Glomerular endothelial cell (primary cell): ENCODE measurements around the gene ARID5B. TPM values are rescaled to one million over a fixed set of nuclear protein-coding genes. Genes with fewer than 3 reads are reported as not detected.

Experiments used
- DNase-seq: peaks from one replicate; pipeline ENCODE4 v3.0.0-alpha.2; 2011; ENCODE audit warnings: low read depth, low spot score; ENCODE audit errors: extremely low read depth
- total RNA-seq: library from RNA; depleted of rRNA; stranded (reverse); fragments of >200 nt; gene quantifications from 2 replicates; pipeline ENCODE4 v1.2.3, GENCODE V29; 2015

ARID5B gene
- total RNA-seq, 1 donor from 2014 or later = 9.9 TPM

DNA sequence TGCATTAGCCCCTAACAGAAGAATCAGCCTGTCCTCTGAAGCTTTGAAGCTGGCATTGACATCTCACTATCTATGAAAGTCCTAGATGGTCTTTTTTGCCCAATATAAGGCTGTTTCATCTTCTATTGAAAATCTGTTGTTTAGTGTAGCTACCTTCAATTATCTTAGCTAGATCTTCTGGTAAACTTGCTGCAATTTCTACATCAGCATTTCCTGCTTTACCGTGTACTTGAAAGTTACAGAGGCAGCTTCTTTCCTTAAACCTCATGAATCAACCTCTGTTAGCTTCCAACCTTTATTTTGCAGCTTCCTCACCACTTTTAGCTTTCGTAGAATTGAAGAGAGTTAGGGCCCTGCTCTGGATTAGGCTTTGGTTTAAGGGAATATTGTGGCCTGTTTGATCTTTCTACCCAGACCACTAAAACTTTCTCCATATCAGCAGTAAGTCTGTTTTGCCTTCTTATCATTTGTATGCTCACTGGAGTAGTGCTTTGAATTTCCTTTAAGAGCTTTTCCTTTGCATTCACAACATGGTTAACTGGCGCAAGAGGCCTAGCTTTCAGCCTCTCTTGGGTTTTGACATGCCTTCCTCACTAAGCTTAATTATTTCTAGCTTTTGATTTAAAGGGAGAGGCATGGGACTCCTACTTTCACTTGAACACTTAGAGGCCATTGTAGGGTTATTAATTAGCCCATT lies 32.5 kb downstream of the ARID5B start:
- no peak for DNase-seq

DNA sequence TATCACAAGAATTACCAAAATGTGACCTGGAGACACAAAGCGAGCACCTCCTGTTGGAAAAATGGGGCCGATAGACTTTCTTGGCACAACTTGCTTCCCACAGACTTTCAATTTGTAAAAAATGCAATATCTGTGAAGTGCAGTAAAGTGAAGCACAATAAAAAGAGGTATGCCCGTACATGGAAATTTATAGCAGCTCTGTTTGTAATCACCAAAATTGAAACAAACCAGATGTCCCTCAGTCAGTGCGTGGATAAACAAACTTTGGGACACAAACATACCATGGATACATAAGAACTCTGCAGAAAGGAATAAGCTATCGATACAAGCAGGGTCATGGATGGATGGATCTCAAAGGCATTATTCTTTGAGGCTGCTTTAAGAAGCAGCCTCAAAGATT lies 33.6 kb downstream of the ARID5B start:
- DNase-seq = no peak

DNA sequence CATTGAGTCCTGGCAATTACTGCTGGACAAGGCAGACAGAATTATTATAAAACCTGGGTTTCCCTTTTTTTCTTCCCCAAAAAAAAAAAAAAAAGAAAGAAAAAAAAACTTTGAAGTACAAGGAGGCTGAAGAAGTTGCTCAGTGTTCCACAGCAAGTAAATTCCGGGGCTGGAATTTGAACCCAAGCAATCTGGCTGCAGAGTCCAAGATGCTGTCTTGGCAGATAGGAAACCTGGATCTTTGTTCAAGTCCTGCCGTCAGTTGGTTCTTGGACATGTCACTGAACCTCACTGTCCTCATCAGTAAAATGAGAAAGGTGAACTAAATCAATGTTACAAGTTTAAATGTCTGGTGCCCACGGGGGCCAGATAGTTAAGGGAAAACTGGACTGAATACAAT lies 35.3 kb downstream of the ARID5B start:
- no peak for DNase-seq

DNA sequence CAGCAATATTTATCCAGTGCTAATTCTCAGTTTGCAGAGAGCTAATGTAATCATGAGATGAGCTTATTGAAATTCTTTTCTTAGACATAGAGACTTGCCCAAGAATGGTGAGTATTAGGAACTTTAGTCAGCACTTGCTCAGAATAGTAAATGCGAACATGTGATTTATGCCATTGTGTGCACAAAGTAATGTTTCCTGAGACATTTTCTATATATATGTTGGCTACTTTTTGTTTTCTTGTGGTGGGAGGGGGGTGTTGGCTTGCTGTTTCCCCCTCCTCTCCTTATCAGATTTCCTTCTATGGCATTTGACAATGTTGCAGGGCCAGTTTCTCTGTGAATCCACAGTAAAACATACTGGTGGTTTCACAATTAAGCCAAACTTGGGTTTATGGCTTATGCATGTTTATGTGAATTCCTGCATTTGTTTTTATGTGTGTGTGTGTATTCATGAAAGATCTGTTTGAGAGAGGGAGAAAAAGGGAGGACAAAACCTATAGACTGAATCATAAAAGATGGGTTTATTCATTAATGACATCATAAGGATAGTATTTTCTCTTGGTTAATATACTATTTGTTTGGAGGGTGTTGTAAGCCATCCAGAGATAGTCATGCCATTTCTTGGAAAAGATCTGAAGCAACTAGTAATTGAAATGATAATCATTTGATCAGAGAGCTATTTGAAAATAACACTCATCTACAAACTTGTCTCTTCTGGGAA lies 36.3 kb downstream of the ARID5B start:
- no peak for DNase-seq

DNA sequence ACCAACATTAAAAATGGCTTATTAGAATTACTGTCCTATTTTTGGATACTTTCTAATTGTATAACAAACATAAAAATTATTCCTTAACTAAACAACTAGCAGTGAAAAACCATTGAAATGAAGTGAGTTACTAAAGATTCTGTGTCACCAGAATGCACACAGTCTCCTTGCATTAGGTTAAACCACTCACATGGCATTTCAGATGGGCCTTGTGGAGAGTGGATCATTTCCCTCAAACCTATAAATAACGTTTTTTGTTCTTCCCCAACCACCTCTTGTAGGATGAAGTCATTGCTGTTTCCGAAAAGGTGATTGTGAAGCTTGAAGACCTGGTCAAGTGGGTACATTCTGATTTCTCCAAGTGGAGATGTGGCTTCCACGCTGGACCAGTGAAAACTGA lies 38.4 kb downstream of the ARID5B start:
- no peak for DNase-seq

DNA sequence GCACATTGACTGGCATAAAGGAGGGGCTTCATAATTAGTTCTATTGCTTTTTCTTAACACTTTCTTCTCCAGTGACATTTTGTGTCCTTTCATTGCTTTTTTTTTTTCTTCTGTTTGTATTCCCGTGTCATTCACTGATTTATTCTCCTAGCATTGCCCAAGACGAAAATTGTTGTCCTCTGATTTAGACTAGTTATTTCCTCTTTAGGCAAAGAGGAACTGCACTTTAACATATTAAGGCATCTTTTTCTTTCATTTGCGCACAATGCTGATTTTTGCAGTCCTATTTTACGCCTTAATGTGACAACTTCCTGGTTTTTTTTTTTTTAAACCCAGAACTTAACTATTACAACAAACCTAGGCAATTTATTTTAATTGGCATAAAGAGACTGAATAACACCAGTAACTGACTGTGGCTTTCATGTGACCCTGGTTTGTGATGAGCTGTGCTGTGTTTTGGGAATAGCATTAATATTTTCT lies 39.7 kb downstream of the ARID5B start:
- no peak for DNase-seq

DNA sequence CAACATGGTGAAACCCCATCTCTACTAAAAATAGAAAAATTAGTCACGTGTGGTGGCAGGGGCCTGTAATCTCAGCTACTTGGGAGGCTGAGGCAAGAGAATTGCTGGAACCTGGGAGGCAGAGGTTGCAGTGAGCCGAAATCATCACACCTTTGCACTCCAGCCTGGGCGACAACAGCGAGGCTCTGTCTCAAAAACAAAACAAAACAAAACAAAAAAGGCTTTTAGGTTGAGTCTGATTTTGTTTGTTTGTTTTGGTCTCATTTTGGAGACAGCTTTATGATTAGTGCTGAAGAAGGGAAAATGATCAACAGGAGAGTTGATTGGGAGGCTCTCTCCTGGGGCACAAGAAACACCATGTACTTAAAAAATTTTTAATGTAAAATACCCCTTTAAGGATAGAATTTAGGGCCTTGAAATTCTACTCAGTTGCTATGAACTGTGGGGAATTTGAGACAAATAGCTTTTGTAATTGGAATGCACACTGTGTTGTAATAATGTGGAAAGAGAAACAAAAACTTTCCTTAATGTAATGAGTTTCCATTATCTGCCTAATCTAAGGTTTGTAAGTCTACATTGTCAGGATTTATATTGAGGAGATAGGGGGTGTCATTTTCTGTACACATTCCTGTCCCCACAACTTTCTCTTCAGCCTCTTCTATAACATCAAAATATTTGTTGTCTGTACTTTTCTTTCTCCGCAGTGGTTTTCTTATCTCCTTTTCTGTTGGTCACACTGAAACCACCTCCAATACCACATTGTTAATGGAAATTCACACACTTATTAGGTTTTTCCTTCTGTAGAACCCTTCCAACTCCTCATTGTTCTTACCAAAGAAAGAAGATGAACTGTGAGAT lies 41.3 kb downstream of the ARID5B start:
- DNase-seq = no peak

DNA sequence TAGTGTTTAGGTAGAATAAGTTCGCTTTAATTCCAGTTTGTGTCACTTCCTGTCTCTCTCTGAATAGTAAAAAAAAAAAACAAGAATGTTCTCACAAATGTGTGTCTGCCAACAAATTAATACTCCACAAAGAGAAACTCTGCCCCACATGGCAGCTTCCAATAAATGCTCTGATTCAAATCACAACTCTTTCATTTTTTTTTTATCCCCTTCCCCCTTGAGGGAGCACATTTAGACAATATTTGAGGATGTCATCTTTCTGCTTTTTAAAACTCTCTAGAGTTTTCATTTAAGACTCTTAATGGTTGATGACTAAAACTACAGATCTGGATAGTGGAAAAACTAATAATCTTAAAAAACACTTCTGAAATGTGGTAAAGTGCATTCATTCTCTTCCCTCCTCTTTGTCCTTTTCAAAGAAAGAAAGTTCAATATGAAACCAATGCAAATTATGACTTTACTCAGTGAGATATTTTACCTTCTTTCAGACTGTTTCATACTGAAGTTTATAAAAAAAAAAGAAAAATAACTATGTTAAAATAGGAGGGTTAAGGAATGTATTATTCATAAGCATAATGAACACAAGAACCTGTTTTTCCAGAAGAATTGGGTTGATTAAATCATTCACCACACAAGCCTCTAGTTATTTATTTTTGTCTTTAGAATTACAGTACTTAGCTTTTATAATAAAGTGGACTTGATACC lies 42.3 kb downstream of the ARID5B start:
- no peak for DNase-seq

DNA sequence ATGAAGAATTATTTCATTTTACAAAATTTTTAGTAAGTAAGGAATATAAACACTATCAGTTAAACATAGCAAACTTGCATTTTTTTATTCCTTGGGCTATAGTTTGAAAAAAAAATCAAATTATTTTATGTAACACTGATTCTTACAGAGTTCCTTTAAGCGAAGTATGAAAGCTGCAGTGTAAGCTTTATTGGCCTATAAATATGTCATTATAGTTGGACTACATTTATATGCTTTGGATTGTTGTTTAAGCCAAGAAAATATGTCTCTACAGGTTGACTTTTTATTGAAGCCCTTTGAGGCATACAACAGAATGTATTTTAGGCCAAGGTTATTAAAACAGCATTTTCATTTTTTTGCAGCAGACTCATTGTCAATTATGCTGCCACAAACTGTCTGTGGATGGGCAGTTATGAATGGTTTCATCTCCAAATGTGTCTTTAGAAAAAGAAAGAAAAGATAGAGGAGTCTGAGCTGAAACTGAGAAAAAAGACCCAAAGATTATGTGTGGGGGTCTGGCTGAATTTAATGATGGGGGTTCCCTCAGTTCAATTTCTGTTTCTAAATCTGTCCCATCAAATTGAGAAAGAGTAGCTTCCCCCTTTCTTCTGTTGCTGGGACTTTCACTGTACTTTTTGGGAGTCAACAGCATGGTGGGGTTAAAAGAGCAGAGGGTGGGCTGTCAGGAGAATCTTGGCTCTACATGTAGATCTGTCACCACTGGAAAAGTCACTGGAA lies 43.1 kb downstream of the ARID5B start:
- no peak for DNase-seq

DNA sequence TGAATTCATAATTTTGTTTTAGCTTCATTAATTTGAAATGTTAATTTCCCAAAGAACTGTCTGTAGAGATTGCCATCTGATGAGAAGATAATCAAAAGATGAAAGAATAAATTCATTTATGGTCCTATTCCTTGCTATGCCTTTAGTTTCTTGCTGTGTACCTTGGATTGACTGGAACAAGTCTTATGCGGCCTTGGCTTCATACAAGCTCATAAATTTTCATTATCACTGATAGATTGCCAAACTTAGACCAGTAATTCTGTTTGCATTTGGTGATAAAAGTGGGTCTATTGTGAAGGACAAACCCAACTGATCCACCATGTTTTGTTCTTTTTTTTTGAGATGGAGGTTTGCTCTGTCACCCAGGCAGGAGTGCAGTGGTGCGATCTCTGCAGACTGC lies 48.2 kb downstream of the ARID5B start:
- DNase-seq = no peak

DNA sequence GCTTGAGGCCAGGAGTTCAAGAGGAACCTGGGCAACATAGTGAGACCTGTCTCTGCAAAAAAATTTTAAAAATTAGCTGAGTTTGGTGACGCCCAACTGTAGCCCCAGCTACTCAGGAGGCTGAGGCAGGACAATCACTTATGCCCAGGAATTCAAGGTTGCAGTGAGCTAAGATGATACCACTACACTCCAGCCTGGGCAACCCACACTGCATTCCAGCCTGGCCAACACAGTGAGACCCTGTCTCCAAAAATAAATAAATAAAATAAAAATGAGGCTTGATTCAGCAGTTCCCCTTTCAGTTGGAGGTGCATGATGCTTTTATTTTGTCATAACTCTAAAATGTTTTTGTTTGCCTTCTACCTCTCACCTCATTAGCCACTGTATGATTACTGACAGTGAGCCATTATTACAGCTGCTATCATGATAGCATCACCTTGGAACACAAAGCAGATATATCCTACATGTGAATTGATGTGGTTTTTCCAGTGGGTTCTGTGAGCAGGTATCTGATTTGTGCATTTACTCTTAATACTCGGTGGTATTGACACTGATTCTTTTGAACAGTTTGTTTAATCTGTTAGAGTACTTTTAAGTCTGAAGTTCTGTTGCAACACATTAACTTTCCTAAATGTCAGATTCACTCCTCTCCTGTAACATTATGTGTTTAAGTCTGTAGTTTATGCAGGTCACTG lies 49.1 kb downstream of the ARID5B start:
- DNase-seq = no peak

DNA sequence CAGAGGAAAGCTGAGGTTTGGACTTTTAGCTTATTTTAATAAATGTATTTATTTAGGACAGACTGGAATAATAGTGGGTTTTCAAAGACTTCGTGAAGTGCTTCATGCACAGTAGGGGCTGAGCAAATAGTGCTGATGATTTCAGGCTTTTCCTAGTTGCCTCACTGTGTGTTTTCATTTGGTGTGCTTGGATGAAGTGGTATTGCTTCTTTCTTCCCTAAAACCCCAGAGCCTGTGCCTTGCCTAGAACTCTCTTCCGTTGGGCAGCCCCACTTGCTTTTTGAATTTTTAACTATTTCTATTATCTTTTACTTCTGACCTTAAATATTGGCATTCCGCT lies 49.6 kb downstream of the ARID5B start:
- no peak for DNase-seq

DNA sequence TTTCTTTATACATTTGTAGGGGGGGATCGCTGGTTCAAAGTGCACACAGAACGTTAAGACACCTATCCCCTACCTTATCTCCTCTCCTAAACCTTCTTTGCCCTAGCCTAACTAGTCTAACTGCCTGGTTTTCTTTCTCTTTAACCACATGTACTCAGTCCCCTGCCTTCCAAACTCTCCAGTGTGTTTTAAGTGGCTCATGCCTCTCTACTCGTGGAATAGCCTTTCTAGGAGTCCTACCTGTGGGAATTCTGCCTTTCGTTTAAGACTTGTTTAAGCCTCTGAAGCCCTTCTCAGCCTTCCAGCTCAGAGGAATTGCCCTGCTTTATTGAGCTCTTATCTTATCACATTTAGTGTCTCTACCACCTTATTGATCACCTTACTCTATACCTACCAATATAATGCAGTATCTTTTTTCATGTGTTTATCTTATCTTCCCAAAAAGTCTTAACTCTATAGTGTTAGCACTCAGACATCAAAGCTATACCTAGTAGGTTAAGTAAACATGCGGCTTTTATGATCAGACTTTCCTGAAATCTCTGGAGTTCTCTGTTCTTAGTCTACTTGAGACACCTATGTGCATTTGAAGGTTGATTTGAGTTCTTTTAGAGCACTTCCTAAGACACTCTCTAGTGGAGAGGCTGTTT lies 50.7 kb downstream of the ARID5B start:
- DNase-seq = no peak

DNA sequence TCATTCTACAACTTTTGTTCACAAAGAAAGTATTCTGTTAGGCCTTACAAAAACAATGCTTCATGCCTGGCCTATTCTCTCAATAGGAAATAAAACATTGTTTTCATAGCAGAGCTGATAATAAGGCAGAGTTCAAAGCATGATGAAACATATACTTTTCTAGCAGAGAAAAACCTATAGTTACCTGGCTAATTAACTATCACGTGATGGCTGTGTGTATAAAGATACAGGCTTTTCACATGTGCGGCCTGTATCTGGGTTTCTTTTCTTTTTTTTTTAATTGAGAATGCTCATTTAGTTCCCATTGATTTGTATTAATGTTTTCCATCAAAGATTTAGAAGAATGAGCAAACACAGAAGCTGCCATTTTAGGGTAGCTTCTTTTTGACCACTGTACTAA lies 51.7 kb downstream of the ARID5B start:
- DNase-seq = no peak

DNA sequence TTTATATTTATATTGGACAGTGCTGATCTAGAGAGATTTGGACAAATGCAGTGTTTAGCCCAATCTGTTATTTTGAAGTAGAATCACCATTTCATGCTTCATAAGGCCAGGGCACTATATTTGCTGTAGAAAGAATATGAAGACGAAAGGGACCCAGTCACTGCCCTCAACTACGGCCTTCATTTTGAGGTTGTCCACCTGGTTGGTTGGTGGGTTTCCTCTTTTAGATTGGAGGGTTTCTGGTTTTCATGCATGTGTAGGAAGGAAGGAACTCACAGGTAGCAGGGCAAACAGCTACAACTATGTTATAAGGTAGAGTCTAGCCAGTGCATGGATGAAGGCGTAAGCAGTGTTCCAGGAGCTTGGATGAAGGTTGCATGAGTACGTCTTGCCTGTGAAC lies 56.3 kb downstream of the ARID5B start:
- no peak for DNase-seq

DNA sequence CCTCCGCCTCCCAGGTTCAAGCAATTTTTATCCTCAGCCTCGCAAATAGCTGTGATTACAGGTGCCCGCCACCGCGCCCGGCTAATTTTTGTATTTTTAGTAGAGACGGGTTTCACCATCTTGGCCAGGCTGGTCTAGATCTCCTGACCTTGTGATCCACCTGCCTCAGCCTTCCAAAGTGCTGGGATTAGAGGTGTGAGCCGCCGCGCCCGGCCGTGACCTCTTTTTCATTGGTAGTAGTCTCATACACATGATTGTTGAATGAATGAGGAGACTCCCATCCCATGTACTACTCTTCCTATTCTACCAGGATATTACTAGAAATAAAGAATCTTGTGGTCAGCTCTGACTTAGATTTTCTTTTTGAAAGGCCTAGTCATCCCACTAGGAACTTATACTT lies 56.8 kb downstream of the ARID5B start:
- no peak for DNase-seq

DNA sequence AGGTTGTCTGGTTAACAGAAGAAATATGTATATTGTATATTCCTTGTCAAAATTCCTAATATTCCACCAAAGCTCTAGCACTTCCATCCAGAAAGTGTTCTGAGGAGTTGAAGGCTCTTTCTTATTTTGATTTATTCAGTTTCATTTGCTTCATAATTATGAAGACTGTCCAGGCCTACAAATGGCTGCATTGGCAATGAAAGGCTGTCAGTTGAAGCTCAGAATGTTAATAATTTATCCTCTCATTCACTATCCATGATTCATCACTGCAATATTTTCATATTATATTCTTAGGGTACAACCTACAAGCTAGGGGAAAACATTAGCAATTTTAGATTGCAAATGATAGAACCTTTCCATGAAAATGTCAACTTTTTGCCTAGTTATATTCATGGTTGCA lies 57.3 kb downstream of the ARID5B start:
- no peak for DNase-seq

DNA sequence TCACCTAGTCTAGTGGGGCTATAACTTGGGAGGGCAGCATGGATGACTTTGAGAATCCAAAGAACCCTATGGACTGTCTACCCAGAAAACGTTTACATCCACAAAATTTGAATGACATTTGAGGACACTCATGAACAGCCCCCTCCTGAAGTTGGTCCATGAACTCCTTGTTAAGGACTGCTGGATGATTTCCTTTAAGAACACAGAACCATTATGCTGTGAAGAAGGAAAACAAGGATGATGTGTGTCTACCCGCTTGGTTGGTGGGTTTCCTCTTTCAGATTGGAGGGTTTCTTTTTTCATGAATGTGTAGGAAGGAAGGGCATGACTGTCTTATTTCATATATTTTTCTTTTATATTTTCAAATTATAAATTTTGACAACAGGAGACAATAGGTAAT lies 58.3 kb downstream of the ARID5B start:
- DNase-seq = no peak

DNA sequence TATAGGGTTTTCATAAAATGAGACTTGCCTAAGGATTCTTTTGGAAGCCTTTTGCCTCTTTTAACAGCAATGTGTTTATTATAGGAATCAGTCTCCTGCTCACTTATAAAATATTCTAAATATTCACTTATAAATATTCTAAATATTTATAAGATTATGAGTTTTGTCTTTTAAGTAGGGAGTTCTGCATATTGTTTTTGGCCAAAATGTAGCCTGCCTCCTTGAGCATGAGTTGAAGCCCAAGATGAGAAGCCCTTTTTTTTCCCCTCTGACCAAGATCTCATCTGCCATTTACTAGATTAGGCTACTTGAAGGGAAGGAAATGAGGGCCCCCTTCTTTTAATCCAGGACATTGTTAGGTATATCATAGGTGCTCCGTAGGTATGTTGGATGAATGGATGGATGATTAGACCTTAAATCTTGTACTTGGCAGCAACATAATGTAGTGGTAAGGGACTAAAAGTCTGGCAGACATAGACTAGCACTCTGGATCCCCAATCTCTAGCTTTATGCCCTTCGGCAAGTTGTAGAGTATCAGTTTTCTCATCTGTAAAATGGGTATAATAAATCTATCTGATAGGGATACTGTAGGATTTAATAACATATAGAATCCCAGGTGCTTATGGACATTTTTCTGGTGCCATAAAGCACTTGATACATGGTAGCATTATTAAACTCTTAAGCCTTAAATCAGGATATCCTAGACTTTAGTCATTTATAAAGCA lies 59.1 kb downstream of the ARID5B start:
- no peak for DNase-seq
